Stimulated activated CD4-positive, alpha-beta T cell treated with anti-CD3 and anti-CD28 coated beads, Interleukin-1b, Interleukin-23, amount 100 ng/mL, for 48 hours (primary cell): ENCODE results near the gene RAB35.
"Not testable (repeated sequence)": the region's sequence is repeated elsewhere in the genome, so short reads cannot be mapped to it uniquely, and the experiment has no call there.

Experiments used
- DNase-seq: peaks from one replicate; pipeline ENCODE4 v3.0.0-alpha.2; 2020

The RAB35 gene

DNA sequence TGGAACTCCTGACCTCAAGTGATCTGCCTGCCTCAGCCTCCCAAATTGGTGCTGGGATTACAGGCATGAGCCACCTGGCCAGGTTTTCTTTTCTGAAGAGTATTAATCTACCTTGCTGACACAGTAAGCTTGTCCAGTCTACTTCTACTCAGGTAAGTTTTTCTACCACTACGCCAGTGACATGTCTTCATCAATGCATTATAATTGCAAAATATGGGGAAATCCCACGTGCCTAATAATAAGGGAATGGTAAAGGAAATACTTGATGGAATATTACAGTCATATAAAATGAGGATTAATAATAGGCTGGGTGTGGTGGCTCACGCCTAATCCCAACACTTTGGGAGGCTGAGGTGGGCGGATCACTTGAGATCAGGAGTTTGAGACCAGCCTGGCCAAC, 62.3 kb downstream of the RAB35 start:
- no peak for DNase-seq

DNA sequence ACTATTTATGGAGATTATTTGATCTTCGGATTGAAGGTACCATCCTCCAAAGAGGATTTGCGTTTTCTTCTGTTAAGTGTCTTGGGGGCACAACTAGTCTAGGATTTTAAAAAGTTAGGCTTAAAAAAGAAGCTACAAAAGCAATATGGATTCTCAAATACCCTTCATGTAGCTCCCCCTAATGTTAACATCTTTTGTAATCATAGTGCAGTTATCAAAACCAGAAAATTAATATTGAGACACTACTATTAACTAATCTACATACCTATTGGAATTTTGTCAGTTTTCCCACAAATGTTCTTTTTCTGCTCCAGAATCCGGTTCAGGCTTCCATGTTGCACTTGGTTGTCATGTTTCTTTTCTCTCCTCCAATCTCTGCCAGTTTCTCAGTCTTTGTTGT, 65.0 kb downstream of the RAB35 start:
- DNase-seq: no peak

DNA sequence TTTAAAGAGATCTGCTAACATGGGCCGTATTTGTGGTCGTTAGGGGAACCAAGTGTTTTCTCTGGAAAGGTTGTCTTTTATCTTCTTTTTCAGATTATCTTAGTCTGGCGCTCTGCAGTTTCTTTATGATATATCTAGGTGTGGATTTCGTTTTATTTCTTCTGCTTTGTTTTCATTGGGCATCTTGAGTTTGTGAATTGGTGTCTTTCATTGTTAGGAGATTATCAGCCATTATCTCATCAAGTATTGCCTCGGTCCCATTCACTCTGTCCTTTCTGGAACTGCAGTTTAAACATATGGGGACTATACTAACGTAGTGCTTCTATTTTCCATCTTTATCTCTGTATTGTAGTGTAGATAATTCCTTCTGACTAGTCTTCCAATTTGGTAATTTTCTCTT, 67.1 kb downstream of the RAB35 start:
- no peak for DNase-seq

DNA sequence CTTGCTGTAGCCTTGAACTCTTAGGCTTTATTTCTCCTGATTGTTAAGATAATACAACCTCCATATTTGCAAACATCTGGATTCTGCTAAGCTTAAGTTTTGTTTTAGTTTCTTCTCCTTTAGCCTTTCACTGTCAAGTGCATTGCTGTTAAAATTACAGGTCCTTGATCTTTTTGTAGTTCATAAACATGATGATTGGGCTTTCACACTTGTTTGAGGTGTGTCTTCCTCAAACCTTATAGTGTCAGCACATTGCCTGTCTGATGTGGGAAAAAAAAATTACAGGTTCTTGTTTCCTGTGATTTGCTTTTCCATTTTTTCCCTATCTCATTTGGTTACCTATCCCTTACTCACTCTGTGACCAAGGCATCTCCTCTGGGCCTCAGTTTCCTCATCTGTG, 68.3 kb downstream of the RAB35 start:
- no peak for DNase-seq

DNA sequence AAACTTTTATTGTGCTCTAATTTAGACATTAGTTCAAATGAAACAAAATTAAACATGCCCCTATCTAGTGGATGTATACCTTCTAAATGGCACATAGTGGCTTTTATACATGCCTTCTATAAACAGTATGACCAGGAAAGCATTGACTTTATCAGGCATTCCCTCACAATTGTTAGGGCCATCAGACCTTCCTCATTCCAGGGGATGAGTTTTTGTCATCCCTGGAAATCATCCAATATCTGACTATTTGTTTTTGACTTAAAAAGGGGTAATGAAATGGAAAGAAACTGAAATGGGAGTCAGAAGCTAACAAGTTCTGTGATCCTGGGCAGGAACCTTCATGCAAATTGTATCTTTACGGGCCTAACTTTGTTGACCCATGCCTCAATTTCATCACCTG, 69.5 kb downstream of the RAB35 start:
- no peak for DNase-seq

DNA sequence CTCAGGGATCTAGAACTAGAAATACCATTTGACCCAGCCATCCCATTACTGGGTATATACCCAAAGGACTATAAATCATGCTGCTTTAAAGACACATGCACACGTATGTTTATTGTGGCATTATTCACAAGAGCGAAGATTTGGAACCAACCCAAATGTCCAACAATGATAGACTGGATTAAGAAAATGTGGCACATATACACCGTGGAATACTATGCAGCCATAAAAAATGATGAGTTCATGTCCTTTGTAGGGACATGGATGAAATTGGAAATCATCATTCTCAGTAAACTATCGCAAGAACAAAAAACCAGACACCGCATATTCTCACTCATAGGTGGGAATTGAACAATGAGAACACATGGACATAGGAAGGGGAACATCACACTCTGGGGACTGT, 71.2 kb downstream of the RAB35 start:
- not testable (repeated sequence) for DNase-seq
